CD4-positive, alpha-beta T cell treated with Interleukin-2 at 100 ng/mL for 4 hours (primary cell): ENCODE data around the gene GRM5.
A peak's percentile ranks its signal among the peaks of the same experiment; 100 is the strongest.
"Not testable (repeated sequence)": the region's sequence is repeated elsewhere in the genome, so short reads cannot be mapped to it uniquely, and the experiment has no call there.

Experiments
- DNase-seq: peaks from one replicate; pipeline ENCODE4 v3.0.0-alpha.2; 2020; ENCODE audit warnings: low spot score

The GRM5 gene

GRCh38 chr11:88495836-88496235 lies 569.9 kb downstream of the GRM5 start:
- DNase-seq: no peak

DNA sequence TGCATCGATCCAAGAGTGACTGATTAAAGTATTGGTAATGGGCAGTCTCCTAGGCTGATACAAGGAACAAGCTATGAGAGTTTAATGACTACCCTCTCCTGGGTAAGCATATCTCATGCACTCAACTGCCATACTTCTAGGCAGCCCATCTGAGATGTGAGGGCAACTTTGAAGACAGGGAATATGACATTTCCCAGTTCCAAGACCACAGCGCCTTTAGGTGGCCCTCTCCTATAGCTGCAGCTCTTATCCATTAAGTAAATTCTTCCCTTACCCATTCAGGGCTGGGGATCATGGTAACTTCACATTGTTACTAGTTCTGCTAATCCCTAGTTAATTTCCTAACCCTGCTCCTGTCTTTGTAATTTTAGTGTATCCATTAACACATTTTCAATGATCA lies 570.9 kb downstream of the GRM5 start:
- DNase-seq: no peak

- no peak for DNase-seq
Measured at GRCh38 chr11:88491674-88492073, 574.1 kb downstream of the GRM5 start.

- DNase-seq: no peak
Measured at GRCh38 chr11:88489030-88489429, 576.8 kb downstream of the GRM5 start.

- DNase-seq: no peak
Measured at GRCh38 chr11:88487646-88488045, 578.1 kb downstream of the GRM5 start.

DNA sequence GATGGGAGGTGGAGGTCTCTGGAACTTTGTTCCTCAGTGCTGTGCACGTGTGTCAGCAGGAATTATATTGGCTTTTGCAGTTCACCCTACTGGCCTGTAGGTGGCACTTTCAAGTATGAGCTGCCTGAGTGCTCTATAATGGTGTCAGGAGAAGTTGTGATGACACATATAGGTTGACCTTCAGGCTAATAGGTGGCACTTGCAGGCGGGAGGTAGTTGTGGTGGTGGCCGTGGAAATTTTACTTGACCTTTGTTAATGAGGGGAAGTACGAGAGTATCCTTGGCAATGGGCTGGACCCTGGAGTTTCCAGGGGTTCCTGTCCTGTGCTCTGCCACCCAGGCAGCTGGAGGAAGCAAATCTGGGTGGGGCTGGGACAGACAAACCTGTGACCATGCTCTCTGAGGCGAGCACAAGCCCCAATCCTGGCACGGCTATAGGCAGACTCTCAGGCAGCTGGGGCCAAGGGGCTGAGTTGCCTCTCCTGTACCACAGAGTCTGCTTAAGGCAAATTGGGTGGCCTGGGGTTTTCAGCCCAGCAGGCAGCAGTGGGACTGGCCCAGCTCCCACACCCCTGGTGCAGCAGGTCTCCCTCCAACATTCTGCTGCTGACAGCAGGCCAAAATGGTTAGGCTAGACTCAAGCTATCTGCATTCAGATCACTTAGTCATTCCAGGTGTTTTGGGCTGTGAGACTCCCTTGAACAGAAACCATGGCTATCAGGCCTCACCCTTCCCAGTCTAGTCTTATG lies 580.7 kb downstream of the GRM5 start:
- DNase-seq: peak; percentile 57

DNA sequence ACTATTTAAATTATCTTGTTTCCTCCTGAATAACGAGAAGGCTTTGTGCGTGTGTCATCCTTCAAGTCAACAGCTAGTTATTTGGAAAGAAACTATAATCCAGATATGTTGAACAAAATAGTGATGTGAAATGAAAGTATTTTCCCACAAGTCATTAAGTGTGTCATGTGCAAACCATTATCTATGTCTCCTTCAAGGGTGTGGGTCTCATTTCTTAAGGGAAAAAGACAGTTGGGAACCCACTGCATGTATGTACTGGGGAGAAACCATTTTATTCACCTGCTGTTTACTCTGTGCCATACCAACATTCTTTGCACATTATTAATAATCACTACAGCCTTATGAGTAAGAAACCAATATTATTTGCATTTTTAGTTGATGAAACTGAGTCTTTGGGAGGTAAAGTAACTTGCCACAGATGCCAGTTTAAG lies 582.9 kb downstream of the GRM5 start:
- no peak for DNase-seq

- no peak for DNase-seq
Measured at GRCh38 chr11:88480223-88480622, 585.6 kb downstream of the GRM5 start.

GRCh38 chr11:88478136-88478815 lies 587.5 kb downstream of the GRM5 start:
- no peak for DNase-seq

- DNase-seq: no peak
Measured at GRCh38 chr11:88475991-88476418, 589.8 kb downstream of the GRM5 start.

GRCh38 chr11:88474655-88475054 lies 591.1 kb downstream of the GRM5 start:
- DNase-seq: no peak

GRCh38 chr11:88469561-88470225 lies 596.1 kb downstream of the GRM5 start:
- no peak for DNase-seq

- no peak for DNase-seq
Measured at GRCh38 chr11:88464528-88464927, 601.3 kb downstream of the GRM5 start.

DNA sequence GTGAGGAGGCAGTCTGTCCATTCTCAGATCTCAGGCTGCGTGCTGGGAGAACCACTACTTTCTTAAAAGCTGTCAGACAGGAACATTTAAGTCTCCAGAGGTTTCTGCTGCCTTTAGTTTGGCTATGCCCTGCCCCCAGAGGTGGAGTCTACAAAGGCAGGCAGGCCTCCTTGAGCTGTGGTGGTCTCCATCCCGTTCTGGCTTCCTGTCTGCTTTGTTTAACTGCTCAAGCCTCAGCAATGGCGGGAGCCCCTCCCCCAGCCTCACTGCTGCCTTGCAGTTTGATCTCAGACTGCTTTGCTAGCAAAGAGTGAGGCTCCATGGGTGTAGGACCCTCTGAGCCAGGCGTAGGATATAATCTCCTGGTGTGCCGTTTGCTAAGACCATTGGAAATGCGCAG lies 602.5 kb downstream of the GRM5 start:
- not testable (repeated sequence) for DNase-seq

DNA sequence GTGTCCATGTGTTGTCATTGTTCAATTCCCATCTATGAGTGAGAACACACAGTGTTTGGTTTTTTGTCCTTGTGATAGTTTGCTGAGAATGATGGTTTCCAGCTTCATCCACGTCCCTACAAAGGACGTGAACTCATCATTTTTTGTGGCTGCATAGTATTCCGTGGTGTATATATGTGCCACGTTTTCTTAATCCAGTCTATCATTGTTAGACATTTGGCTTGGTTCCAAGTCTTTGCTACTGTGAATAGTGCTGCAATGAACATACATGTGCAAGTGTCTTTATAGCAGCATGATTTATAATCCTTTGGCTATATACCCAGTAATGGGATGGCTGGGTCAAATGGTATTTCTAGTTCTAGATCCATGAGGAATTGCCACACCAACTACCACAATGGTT lies 607.7 kb downstream of the GRM5 start:
- DNase-seq: not testable (repeated sequence)

GRCh38 chr11:88455974-88456373 lies 609.8 kb downstream of the GRM5 start:
- no peak for DNase-seq

DNA sequence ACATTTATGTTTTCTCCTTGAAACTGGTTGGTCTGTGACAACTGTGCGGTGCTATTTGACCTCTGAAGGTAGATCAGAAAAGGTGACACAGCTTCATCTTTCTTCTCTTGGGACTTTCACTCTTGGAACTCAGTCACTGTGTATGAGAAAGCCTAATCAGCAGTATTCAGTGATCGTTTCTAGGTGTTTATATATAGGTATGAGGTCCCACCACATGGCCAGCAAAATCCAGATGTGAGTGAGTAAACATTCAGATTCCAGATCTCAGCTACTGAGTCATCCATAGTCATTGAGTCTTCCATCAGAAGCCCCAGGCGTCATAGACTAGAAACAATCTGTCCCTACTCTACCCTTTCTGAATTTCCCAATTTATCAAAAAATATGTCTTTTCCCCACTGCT lies 610.9 kb downstream of the GRM5 start:
- DNase-seq: no peak
